GM19035 (cell line): ENCODE measurements around the gene CRKL.
"Not testable (repeated sequence)": the region's sequence is repeated elsewhere in the genome, so short reads cannot be mapped to it uniquely, and the experiment has no call there.

ENCODE experiments used
- ATAC-seq: cut with Tn5 transposase; IDR thresholded peaks from one replicate; pipeline ENCODE4 v1.9.1; 2021; ENCODE audit not compliant: unreplicated experiment

The CRKL gene, protein sequence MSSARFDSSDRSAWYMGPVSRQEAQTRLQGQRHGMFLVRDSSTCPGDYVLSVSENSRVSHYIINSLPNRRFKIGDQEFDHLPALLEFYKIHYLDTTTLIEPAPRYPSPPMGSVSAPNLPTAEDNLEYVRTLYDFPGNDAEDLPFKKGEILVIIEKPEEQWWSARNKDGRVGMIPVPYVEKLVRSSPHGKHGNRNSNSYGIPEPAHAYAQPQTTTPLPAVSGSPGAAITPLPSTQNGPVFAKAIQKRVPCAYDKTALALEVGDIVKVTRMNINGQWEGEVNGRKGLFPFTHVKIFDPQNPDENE

DNA sequence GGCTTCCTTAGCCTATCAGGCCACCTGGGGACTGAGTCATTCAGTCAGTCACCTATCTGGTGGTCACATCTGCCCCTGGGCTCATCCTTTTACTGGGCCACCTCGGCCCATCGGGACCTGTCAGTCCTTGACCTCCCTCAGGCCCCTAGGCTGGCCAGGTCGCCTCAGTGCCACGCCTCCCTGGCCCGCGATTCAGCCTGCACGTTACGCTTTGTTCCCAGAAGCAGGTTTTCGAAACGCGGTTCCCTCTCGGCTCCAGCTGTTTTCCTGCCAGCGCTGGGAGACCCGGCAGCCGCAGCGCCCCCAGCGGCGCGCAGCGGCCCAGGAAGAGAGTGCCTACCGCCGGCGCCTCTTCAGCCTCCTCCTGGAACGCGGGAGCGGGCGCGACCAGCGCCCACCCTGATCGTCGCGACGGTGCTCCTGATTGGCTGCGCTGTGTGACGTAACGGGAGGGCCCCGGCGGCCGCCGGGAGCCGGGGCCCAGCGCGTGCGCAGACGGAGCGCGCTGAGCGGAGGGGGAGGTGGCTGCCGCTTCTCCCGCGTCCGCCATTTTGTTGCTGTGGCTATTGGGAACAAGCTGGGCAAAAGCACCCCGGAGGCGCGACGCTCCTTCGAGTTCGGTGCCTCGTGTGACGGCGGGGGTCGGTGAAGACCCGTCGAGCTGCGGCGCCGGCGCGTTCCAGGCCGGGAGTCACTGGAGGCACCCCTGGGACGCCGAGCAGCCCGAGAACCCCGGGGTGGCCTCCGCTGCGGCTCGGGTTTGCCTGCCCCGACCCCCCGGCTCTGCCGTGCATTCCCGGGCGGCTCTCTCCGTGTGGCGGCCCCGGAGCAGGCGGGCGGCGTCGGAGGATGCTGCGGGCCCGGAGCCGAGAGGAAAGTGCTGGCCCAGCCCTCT is at the start of gene CRKL:
TSS of gene CRKL (plus strand) at position 492 of the 895 bp plus-strand sequence. CDS start 528 bp downstream, outside the sequence.
- peak; percentile 92 for ATAC-seq

DNA sequence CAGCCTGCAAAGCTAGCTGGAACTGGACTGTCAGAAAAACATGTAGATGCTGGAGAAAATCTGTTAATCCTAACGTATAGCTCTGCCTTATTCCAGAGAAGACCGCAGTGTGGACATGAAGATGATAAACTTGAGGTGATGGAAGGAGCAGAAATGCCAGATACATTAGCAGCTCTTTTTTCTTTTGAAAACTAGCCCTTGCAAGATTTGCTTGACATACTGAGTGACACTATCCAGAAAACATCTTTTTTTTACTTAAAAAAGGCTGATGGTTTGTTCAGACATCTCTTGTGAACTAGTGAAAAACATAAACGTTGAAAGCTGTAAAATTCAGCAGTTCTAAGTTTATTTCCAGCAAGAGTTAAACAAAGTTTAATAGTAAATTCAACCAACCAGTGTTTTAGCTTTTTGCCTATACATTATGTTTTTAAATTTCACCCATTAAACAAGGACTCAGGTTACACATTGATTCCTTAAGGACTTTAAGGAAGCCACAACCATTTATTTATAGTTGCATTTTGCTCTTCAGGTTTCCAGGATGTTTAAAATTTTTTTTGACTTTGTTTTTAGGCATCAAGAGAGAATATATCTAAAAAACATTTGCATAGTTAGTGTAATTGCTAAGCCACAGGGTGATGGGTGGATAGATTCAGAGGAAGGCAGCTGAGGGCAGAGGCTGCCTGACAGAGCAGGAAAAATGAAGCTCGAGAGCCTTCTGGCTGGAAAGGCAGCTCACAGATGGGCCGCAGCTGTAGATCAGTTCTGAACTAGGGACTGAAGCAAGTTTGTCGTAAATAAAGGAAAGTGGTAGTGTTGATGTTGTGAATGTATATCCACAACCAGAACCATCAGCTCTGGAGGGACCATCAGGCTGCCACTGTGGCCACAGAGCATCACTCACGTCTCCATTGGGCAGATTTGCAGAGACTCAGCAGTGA is 48.9 kb upstream of the CRKL start:
- ATAC-seq, result no peak

DNA sequence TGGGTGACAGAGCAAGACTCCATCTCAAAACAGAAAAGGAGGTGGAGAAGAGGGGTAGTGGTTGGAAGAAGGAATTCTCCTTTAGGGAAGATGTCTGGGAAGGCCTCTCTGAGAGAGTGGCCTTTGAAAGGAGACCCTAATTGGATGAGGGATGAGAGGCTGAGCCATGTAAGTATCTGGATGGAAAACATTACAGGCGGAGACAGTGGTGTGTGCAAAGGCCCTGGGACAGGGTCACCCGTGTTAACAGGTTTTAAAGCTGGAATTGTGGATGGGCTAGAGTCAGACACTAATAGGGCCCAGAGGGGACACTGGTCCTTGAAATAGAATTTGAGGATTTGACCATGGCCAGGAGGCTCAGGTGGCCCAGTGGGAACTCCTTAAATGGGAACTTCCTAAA is 48.0 kb upstream of the CRKL start:
- no peak for ATAC-seq

DNA sequence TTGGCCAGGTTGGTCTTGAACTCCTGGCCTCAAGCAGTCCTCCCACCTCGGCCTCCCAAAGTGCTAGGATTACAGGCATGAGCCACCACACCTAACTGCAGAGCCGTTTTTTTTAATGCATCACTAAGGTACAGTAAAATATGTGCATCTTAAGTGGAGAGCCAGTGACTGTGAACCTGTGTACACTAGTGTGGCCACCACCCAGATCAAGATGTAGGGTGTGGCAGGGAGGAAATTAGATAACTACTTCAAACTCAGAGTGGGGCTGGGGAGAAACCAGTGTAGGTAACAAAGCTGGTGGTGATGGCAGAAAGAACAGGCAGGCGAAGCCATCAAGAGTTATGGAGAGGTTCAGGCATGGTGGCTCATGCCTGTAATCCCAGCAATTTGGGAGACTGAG is 44.0 kb upstream of the CRKL start:
- no peak for ATAC-seq

DNA sequence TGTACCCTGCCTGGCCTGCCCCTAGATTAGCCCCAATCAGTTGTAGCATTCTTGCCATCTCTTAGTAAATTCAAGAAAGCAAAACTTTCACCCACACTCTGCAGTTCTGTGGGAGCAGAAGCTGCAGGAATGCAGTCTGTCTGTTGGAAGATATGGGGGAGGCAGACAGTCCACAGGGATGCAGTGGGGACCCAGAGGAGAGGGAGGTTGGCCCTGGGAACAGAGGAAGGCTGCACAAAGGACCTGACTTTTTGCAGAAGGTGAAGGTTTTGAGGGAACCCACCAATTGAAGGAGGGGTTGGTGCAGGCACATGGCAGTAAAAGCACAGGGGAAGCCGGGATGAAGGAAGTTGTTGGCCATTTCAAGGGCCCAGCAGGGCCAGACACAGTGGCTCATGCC is 41.9 kb upstream of the CRKL start:
- no peak for ATAC-seq

DNA sequence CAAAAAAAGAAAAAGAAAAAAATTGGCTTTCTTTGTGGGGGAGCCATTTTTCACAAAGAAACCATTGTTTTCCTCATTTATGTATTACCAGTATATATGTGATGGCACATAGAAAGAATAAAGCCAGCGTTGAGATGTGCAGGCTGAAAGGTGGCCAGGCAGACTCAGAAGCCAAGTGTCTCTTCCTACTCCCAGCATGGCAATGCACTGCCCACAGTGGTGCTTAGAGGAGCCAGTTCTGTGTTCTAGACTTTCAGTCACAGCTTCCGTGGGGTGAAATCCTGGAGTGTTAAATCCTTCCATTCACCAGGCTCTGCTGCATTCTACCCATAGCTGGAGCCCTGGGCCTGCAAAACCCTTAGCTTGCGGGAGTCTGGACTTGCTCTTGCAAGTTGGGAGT is 39.5 kb upstream of the CRKL start:
- ATAC-seq, result no peak

DNA sequence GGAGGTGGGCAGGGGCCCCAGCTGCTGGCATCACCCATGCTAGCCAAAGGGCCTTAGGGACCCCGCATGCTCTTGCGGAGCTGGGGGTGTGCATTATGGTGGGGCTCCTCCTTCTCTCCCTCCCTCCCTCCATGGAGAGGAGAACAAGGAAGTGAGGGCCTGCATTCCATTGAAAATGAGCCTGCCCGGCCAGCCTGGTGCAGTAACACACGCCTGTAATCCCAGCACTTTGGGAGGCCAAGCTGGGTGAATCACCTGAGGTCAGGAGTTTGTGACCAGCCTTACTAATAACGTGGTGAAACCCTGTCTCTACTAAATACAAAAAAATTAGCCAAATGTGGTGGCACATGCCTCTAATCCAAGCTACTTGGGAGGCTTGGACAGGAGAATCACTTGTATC is 36.0 kb upstream of the CRKL start:
- no peak for ATAC-seq

DNA sequence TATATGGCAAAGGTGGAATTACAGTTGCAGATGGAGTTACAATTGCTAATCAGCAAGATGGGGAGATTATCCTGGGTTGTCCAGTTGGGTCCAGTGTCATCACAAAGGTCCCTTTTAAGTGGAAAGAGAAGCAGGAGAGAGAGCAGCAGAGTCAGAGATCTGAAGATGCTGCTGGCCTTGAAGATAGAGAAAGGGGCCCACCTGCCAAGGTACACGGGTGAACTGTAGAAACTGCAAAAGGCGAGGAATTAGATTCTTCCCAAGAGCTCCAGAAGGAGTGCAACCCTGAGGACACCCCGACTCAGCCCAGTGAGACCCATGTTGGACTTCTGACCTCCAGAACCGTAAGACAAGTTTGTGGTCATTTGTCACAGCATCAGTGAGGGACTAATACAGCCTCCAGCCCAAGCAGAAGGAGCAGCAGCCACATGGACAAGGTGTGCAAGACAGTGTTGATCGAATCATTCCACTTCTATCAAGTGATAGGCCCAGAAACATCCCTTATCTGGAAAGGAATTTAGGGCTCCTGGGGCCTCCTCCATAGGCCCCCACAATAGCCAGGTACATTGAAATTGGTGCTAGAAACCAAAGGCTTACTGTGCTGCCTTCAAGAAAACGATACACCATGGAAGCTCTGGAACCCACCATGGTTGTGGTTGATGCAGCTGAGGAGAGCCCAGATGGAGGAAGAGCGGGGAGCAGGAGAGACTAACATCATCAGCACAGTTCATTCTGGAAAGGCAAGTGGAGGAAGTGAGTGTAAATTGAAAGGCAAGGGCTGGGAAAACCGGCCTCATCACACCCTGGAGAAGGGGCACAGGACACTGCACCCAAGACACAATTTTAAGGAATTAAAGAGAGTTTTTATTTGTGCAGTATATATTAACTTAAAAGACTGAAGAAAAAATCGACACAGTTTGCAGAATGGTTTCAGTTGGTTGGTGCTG is 35.1 kb upstream of the CRKL start:
- no peak for ATAC-seq

DNA sequence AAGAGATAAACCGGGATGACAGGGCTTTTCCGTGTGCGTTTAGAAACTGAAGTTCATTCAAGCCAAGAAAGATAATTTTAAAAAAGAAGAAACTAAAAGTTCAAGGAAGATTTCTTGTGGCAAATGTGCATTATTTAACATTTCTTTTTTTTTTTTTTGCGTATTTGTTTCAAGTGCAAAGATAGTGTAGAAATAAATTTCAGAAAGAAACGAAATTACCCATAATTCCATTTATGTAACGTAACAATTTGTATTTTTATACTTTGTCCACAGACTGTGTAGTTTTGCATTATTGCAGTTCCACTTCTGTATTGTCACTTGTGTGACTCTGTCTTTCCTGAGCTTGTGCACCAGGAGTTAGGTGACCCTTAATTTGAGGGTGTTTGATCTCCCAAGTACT is 34.4 kb upstream of the CRKL start:
- no peak for ATAC-seq

DNA sequence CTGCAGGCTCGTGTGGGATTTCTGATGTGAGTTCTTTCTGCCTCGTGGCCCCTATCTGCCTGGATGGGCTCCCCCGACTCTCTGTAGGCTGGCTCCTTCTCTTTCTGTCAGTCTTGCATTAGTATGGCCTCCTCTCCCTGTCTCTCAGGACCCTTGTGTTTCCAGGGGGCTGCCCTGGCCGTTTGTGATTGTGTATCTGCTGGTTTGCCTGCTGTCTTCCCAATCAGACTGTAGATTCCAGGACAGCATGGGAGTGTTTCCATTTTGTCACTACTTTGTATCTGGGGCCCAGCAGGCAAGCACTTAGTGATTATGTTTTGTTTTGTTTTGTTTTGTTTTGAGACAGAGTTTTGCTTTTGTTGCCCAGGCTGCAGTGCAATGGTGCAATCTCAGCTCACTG is 32.8 kb upstream of the CRKL start:
- ATAC-seq, result no peak

DNA sequence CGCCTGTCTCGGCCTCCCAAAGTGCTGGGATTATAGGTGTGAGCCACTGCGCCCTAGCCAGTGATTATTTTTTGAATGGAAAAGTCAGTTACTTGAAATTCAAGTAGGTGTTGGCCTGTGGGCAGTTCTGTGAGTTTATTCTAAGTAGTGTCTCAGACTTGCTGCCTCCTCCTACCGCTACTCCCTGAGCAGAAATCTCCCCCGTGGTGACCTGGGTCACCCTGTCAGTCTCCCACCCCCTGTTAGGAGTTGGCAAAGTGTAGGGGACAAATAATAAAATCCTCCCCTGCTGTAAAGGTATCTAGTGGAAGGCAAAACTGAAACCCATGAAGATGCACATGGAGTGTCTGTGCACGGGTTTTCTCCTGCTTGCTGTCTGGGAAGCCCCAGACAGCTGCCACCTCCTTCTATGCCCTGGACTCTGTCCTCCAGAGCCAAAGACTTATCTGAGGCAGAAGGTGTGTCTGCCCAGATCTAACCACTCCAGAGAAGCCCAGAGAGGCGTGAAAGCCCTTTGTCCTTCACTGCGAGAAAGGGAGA is 32.1 kb upstream of the CRKL start:
- no peak for ATAC-seq

DNA sequence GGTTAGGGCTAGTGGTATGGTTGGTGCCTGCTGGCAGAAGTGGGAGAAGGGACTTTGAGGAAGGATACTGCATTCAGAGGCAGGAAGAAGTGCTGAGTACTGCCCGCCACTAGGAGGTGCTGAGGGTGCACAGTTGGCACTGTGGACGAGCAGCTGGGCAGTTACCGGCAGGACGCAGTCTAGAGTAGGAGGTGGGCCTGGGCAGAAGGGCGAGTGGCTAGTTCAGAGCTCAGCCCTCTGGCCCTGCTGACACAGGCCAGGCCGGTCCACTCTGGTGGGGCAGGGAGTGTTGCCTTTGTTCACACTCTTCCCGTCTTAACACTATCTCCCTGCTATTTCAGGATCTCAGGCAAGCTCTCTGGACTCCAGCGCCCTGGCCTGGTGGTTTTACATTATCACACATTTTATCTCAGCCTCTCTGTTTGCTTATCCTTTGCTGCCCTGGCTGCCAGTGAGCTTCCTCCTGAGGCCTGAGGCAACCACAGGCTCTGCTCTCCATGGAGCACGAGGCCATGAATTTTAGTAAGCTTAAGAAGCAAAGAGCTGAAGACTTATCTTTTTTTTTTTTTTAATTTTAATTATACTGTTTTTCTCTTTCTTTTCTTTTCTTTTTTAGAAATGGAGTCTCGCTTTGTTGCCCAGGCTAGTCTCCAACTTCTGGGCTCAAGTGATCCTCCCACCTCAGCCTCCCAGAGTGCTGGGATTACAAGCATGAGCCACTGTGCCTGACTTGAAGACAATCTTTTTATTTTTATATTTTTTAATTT is 31.5 kb upstream of the CRKL start:
- no peak for ATAC-seq

DNA sequence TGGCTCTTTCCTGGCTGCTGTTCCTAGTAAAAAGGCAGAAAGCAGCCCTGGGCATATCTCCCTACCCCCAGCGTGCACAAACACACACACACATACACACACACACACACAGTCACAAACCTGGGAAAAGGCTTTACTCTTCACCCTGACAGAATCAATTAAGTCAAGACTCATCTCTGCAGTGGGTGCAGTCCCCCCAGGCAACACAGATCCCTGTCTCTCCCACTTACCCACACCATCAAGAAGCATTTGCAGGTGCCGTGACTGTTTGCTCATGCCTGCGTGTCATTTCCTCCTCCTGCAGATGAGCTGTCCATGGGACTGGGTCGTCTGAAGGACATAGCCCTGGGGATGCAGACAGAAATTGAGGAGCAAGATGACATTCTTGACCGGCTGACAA is 29.8 kb upstream of the CRKL start:
- no peak for ATAC-seq

DNA sequence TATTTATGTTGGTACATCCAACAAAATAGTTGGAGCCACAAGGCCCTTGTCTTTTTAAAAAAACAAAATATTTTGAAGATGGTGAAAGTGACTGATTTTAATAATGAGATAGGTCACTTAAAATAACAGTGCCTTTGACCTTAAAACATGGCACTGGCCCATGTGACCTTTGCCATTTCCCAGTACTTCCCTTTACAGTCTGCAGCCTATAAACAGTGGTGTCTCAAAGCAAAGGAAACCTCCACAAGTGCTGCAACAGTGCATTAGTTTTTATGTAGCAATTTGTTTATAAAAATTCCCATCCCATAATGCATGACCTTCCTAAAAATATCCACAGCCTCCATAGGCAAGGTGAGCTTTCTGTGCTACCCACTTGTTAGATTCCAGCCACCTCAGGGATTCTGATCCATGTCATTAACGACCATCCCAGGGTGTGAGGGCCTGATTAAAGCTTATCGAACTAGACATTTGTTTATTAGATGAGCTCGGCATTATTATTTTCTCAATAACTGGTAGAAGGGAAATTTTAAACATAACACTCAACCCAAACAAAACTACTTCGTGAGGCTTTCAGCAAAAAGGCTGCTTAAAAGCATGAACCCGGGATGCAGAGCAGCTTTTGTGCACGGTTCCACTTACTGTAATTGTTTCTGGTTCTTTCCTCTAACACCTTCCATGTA is 28.0 kb upstream of the CRKL start:
- ATAC-seq, result no peak

DNA sequence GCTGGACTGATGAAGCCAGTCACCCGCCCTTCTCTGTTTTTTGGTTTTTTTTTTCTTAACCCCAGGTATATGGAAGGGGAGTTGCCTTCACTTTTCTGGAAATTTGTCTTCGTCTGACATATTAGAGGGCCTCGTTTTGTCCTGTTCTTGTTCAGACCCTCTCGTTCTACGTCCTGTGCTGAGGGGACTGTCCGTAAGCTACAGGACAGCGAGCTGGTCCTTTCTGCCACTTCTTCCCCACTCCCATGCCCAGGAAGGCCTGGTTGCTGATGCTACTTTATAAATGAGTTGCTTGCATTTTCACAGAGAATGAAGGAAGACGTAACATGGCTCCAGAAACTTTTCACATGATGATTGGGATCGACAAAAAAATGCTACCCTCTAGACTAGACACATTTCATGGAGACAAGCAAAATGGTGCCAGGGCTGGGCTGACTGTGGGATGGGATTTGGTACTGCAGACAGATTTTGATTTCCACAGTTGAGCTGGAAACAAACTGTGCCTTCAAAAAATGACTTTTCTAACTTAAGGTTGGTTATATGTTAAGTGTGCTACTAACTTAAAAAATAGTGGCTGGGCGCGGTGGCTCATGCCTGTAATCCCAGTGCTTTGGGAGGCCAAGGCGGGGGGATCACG is 27.2 kb upstream of the CRKL start:
- ATAC-seq, result no peak

DNA sequence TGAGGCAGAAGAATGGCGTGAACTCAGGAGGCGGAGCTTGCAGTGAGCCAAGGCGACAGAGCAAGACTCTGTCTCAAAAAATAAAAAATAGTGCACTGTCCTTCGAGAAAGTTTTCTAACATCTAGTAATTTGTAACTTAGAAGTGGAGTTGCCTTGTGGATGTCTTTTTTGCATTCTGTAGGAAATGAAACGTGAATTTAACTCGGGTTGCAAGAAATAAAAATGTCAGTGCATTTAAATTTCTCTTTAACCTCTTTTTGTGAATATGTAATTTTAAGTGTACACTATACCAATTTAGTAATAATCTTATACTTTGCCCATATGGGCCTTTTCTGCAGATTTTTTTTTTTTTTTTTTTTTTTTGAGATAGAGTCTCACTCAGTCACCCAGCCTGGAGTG is 26.2 kb upstream of the CRKL start:
- ATAC-seq, result no peak

DNA sequence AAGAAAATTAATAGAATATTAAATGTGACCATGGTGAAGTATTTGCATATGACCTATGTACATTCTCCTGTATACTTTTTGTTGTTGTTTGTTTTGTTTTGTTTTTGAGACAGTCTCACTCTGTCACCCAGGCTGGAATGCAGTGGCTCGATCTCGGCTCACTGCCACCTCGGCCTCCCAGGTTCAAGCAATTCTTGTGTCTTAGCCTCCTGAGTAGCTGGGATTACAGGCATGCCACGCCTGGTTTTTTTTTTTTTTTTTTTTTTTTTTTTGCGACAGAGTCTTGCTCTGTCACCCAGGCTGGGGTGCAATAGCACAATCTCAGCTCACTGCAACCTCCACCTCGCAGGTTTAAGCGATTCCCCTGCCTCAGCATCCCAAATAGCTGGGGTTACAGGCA is 19.5 kb upstream of the CRKL start:
- ATAC-seq, result not testable (repeated sequence)

DNA sequence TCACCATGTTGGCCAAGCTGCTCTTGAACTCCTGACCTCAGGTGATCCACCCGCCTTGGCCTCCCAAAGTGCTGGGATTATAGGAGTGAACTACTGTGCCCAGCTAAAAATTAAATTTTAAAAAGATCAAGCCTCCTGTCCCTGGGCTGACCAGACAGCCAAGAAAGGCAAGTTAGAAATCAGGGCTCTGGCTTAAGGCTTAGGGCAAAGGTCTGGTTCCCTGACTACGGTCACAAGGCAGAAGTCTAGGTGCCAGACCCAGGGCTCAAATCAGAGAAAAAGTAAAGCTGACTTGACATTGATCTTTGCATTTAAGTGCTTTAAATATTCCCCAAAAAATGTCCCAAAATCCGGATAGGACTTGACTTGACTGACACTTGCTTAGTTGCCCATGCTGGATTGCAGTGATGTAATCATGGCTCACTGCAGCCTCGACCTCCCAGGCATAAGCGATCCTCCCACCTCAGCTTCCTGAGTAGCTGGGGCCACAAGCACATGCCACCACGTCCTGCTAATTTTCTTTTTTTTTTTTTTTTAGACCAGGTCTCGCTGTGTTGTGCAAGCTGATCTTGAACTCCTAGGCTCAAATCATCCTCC is 17.3 kb upstream of the CRKL start:
- no peak for ATAC-seq
